HepG2 (cell line): ENCODE results near the gene PCDHGA12. TPM values are rescaled to one million over a fixed set of nuclear protein-coding genes. Genes with fewer than 3 reads are reported as not detected.
"Not testable (repeated sequence)": the region's sequence is repeated elsewhere in the genome, so short reads cannot be mapped to it uniquely, and the experiment has no call there.

Experiments
- ATAC-seq: fragments of 200-7000 bp; cut with Tn5 transposase; 3 replicates; pipeline ENCODE4 v1.9.1; 2020; ENCODE audit warnings: mild to moderate bottlenecking, moderate library complexity
- BruUV-seq: library from RNA; stranded (reverse); fragments of 400-500 nt; replicated peaks from 2 replicates; lab custom pipeline; 2021; lab: Mats Ljungman, UMichigan
- CTCF ChIA-PET: fragments of 300-600 bp; formaldehyde crosslinking; extraction: SDS; loops from one replicate; lab custom pipeline; 2021; ENCODE audit warnings: low total read pairs, inconsistent platforms, low intra/inter-chr PET ratio; lab: Yijun Ruan, JAX
- POLR2A ChIA-PET: fragments of 350-600 bp; sonication (Branson Sonifier 250); formaldehyde crosslinking; loops from one replicate; lab custom pipeline; 2020; ENCODE audit warnings: antibody characterized with exemption, inconsistent platforms; lab: Yijun Ruan, JAX
- DNase-seq: peaks from one replicate; pipeline ENCODE4 v3.0.0-alpha.2; 2015; ENCODE audit warnings: low spot score
- FAIRE-seq: peaks from 3 replicates; lab custom pipeline; 2011; peaks lifted over from hg19 to GRCh38; lab: Jason Lieb, UNC
- H2AFZ ChIP-seq: one replicate; pipeline ENCODE4 v1.6.1; 2011; ENCODE audit warnings: low read length, inconsistent platforms
- H3K27ac ChIP-seq: fragments of 300-600 bp; 3 replicates; pipeline ENCODE4 v1.8.0; 2011; ENCODE audit warnings: mixed run types, mild to moderate bottlenecking, mixed read lengths, low read length, inconsistent platforms; ENCODE audit not compliant: insufficient read depth; ENCODE audit errors: extremely low read length
- H3K27me3 ChIP-seq, 2 experiments: fragments of 200-600 bp in 1 of 2; 2 replicates in 1 of 2; 3 replicates in 1 of 2; pipeline versions ENCODE4 v1.6.0 to v1.8.0; 2011; ENCODE audit warnings: low read length in 2 of 2, mild to moderate bottlenecking in 2 of 2, moderate library complexity in 2 of 2, inconsistent platforms in 1 of 2; ENCODE audit not compliant: insufficient read depth in 2 of 2, control insufficient read depth in 1 of 2
- H3K36me3 ChIP-seq, 2 experiments: fragments of 200-600 bp in 1 of 2; replicated peaks in 1 of 2; 2 replicates in 1 of 2; 3 replicates in 1 of 2; pipeline versions ENCODE4 v1.5.1 to v1.8.0; 2011; ENCODE audit warnings: low read length in 2 of 2, inconsistent platforms in 1 of 2; ENCODE audit not compliant: insufficient read depth in 2 of 2, control insufficient read depth in 1 of 2
- H3K4me1 ChIP-seq: 2 replicates; pipeline ENCODE4 v1.5.1; 2012; ENCODE audit warnings: low read length, inconsistent platforms; ENCODE audit not compliant: insufficient read depth
- H3K4me2 ChIP-seq: 2 replicates; pipeline ENCODE4 v1.6.0; 2011; ENCODE audit warnings: low read depth, low read length, inconsistent platforms
- H3K4me3 ChIP-seq, 3 experiments: fragments of 200-600 bp in 1 of 3; sonication (generic), shearing (Covaris generic) in 1 of 3; replicated peaks in 1 of 3; 2 replicates each; pipeline ENCODE4 v1.5.1; 2011 to 2016; ENCODE audit warnings: low read length in 3 of 3, inconsistent platforms in 2 of 3, low read depth in 2 of 3, mild to moderate bottlenecking in 2 of 3, control low read depth in 1 of 3, mixed read lengths in 1 of 3; ENCODE audit not compliant: insufficient read depth in 1 of 3
- H3K79me2 ChIP-seq: one replicate; pipeline ENCODE4 v1.6.1; 2011; ENCODE audit warnings: low read length, inconsistent platforms; ENCODE audit not compliant: insufficient read depth
- H3K9ac ChIP-seq: 2 replicates; pipeline ENCODE4 v1.6.0; 2011; ENCODE audit warnings: mild to moderate bottlenecking, low read depth, low read length, inconsistent platforms; ENCODE audit not compliant: insufficient read depth
- H3K9me3 ChIP-seq: 2 replicates; pipeline ENCODE4 v1.5.1; 2012; ENCODE audit warnings: mild to moderate bottlenecking, low read length
- H4K20me1 ChIP-seq: 2 replicates; pipeline ENCODE4 v1.6.0; 2011; ENCODE audit warnings: inconsistent platforms, mild to moderate bottlenecking, low read length, moderate library complexity; ENCODE audit not compliant: insufficient read depth
- DPF2 ChIP-seq: sonication (generic); formaldehyde crosslinking; IDR thresholded peaks from 2 replicates; pipeline ENCODE4 v1.4.0; 2020; ENCODE audit warnings: mild to moderate bottlenecking, low read depth, missing genetic modification reagents, borderline replicate concordance
- FOSL1 ChIP-seq: sonication (generic); formaldehyde crosslinking; IDR thresholded peaks from 2 replicates; pipeline ENCODE4 v1.9.0; 2021; ENCODE audit warnings: missing genetic modification reagents, borderline replicate concordance
- FOXP1 ChIP-seq, 2 experiments: fragments of 450-650 bp in 1 of 2; IDR thresholded peaks; 2 replicates each; pipeline ENCODE4 v1.6.1; 2017 to 2018; ENCODE audit warnings: antibody characterized with exemption in 1 of 2
- HIVEP1 ChIP-seq: sonication (generic); formaldehyde crosslinking; IDR thresholded peaks from 2 replicates; pipeline ENCODE4 v1.4.0; 2020; ENCODE audit warnings: mild to moderate bottlenecking, missing genetic modification reagents
- KDM2A ChIP-seq: sonication (generic); formaldehyde crosslinking; IDR thresholded peaks from 2 replicates; pipeline ENCODE4 v1.4.0; 2020; ENCODE audit warnings: low read depth, missing genetic modification reagents, borderline replicate concordance
- RNF2 ChIP-seq: fragments of 450-650 bp; conservative IDR thresholded peaks from 2 replicates; pipeline ENCODE4 v1.6.1; 2016; ENCODE audit warnings: low read depth
- SOX5 ChIP-seq: IDR thresholded peaks from 2 replicates; pipeline ENCODE4 v1.6.1; 2016; ENCODE audit warnings: borderline replicate concordance
- ZEB1 ChIP-seq: IDR thresholded peaks from 2 replicates; pipeline ENCODE4 v1.6.1; 2012; ENCODE audit warnings: mild to moderate bottlenecking, low read depth, inconsistent platforms; ENCODE audit not compliant: insufficient replicate concordance
- ZFYVE20 ChIP-seq: sonication (generic); formaldehyde crosslinking; IDR thresholded peaks from 2 replicates; pipeline ENCODE4 v1.8.0; 2023; ENCODE audit warnings: low read depth, mild to moderate bottlenecking, moderate library complexity, missing genetic modification reagents, borderline replicate concordance
- ZNF234 ChIP-seq: sonication (generic); formaldehyde crosslinking; conservative IDR thresholded peaks from 2 replicates; pipeline ENCODE4 v1.5.1; 2020; ENCODE audit warnings: mild to moderate bottlenecking, missing genetic modification reagents
- ZNF34 ChIP-seq: sonication (generic); formaldehyde crosslinking; IDR thresholded peaks from 2 replicates; pipeline ENCODE4 v1.4.0; 2020; ENCODE audit warnings: mild to moderate bottlenecking, missing genetic modification reagents, borderline replicate concordance
- ZNF567 ChIP-seq: sonication (generic); formaldehyde crosslinking; IDR thresholded peaks from 2 replicates; pipeline ENCODE4 v1.8.1; 2023; ENCODE audit warnings: mild to moderate bottlenecking, missing genetic modification reagents, borderline replicate concordance
- ZNF839 ChIP-seq: sonication (generic); formaldehyde crosslinking; IDR thresholded peaks from 2 replicates; pipeline ENCODE4 v1.4.0; 2020; ENCODE audit warnings: missing genetic modification reagents, mild to moderate bottlenecking, borderline replicate concordance
- WGBS: methylation state at CpG from one replicate; pipeline ENCODE4 v1.1.6; 2017; ENCODE audit warnings: low lambda C conversion rate; 5-methylcytosine and 5-hydroxymethylcytosine counted together
- in situ Hi-C: cut with HindIII; loops from 2 replicates; pipeline ENCODE4 v1.10.0; 2017; ENCODE audit warnings: low pct_unique_long_range_greater_than_20kb; ENCODE audit not compliant: extremely low pct_ligation_motif_present
- intact Hi-C: fragments of 100-400 bp; cut with micrococcal nuclease; formaldehyde crosslinking; loops from one replicate; pipeline ENCODE4 v1.10.0; 2022; ENCODE audit not compliant: unreplicated experiment
- polyA plus RNA-seq, 8 experiments: library from polyadenylated mRNA; depleted of rRNA in 3 of 8; stranded (reverse) in 7 of 8; unstranded in 1 of 8; fragments of >200 nt; fragmentation: Illumina TruSeq in 4 of 8; extraction: Trizol in 4 of 8; gene quantifications; 2 replicates each; pipeline versions ENCODE4 v1.2.1 to v1.2.3, GENCODE V29; 2011 to 2016; ENCODE audit warnings: low read depth in 4 of 8, missing spikeins in 1 of 8, mixed read lengths in 1 of 8; ENCODE audit not compliant: insufficient read depth in 1 of 8
- total RNA-seq, 5 experiments: library from RNA; depleted of rRNA; stranded (reverse); fragments of >200 nt; fragmentation: Illumina TruSeq; extraction: Trizol; gene quantifications; 2 replicates each; pipeline ENCODE4 v1.2.3, GENCODE V29; 2016; ENCODE audit warnings: low read depth in 1 of 5
- TF ChIP-seq, protein P1 (sequence below): sonication (generic); formaldehyde crosslinking; conservative IDR thresholded peaks from 2 replicates; pipeline ENCODE4 v1.8.1; 2023; ENCODE audit warnings: missing genetic modification reagents
- TF ChIP-seq, protein P2 (sequence below): IDR thresholded peaks from 2 replicates; pipeline ENCODE4 v1.6.1; 2012; ENCODE audit warnings: inconsistent platforms

The PCDHGA12 gene
- total and polyA plus RNA-seq, 2 of the 13 experiments (the other 11 are each of a cell fraction or from before 2014, with no cell fraction given): 0.07 to 0.13 TPM

DNA sequence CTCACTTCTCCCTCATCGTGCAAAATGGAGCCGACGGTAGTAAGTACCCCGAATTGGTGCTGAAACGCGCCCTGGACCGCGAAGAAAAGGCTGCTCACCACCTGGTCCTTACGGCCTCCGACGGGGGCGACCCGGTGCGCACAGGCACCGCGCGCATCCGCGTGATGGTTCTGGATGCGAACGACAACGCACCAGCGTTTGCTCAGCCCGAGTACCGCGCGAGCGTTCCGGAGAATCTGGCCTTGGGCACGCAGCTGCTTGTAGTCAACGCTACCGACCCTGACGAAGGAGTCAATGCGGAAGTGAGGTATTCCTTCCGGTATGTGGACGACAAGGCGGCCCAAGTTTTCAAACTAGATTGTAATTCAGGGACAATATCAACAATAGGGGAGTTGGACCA is 979 bp downstream of the PCDHGA12 start:
- no TSS peak for BruUV-seq
- H3K4me2 ChIP-seq: no peak overlapping the region
- H3K4me1 ChIP-seq: no peaks in the 10 kb centered on the region
- FAIRE-seq (no peak), ATAC-seq (no peak), DNase-seq (no peak)
- WGBS: 91% methylated on average over 34 of the region's 37 CpGs
- TF ChIP-seq KDM2A: no peak
- no peak for TF ChIP-seq ZNF567 (CRISPR knock-in tag)
- no peak for TF ChIP-seq ZEB1
- no peak for TF ChIP-seq FOXP1 (IDR thresholded peaks at IDR 0.05)
- TF ChIP-seq FOXP1 (CRISPR knock-in tag; IDR thresholded peaks at IDR 0.05): no peak
- TF ChIP-seq FOSL1 (CRISPR knock-in tag): no peak
- TF ChIP-seq RNF2: no peak
- no peak for TF ChIP-seq SOX5 (CRISPR knock-in tag)
- no peak for TF ChIP-seq ZNF234 (CRISPR knock-in tag)
- TF ChIP-seq, protein P1, sequence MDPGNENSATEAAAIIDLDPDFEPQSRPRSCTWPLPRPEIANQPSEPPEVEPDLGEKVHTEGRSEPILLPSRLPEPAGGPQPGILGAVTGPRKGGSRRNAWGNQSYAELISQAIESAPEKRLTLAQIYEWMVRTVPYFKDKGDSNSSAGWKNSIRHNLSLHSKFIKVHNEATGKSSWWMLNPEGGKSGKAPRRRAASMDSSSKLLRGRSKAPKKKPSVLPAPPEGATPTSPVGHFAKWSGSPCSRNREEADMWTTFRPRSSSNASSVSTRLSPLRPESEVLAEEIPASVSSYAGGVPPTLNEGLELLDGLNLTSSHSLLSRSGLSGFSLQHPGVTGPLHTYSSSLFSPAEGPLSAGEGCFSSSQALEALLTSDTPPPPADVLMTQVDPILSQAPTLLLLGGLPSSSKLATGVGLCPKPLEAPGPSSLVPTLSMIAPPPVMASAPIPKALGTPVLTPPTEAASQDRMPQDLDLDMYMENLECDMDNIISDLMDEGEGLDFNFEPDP: no peak
- TF ChIP-seq ZNF34 (CRISPR knock-in tag): no peak
- TF ChIP-seq, protein P2, sequence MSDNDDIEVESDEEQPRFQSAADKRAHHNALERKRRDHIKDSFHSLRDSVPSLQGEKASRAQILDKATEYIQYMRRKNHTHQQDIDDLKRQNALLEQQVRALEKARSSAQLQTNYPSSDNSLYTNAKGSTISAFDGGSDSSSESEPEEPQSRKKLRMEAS: no peak
- no peak for TF ChIP-seq HIVEP1 (CRISPR knock-in tag)
- no peak for TF ChIP-seq ZNF839 (CRISPR knock-in tag)
- TF ChIP-seq ZFYVE20 (CRISPR knock-in tag): no peak
- no peak for TF ChIP-seq DPF2 (CRISPR knock-in tag)
- no peak overlapping the region for H3K4me3 ChIP-seq
- no peak overlapping the region for H3K27ac ChIP-seq
- H4K20me1 ChIP-seq: no peaks in the 10 kb centered on the region
- ChIA-PET POLR2A (no interaction called here), CTCF (no interaction called here)
- intact Hi-C loops (no loop called here), in situ Hi-C loops (no loop called here)
- peaks cover 19% of the 10 kb centered on the region; the same call in 1 of the 2 replicates for H3K9me3 ChIP-seq
- no peak overlapping the region for H3K9ac ChIP-seq
- no peaks in the 10 kb centered on the region for H3K79me2 ChIP-seq
- no peaks in the 10 kb centered on the region for H3K36me3 ChIP-seq
- H2AFZ ChIP-seq: no peak overlapping the region
- H3K27me3 ChIP-seq: no peaks in the 10 kb centered on the region

DNA sequence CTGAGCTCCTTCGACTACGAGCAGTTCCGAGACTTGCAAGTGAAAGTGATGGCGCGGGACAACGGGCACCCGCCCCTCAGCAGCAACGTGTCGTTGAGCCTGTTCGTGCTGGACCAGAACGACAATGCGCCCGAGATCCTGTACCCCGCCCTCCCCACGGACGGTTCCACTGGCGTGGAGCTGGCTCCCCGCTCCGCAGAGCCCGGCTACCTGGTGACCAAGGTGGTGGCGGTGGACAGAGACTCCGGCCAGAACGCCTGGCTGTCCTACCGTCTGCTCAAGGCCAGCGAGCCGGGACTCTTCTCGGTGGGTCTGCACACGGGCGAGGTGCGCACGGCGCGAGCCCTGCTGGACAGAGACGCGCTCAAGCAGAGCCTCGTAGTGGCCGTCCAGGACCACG is 2.0 kb downstream of the PCDHGA12 start:
- BruUV-seq, FAIRE-seq: not testable (repeated sequence)
- 86% methylated on average over 8 of the region's 38 CpGs for WGBS

More for the DNA sequence above, 2.0 kb downstream of the PCDHGA12 start:
- H3K4me1 ChIP-seq, CTCF ChIA-PET, POLR2A ChIA-PET, H3K27ac ChIP-seq, H3K36me3 ChIP-seq, H3K9ac ChIP-seq, H3K27me3 ChIP-seq, intact Hi-C loops, DNase-seq, H3K4me2 ChIP-seq, H4K20me1 ChIP-seq, H2AFZ ChIP-seq, ATAC-seq, H3K4me3 ChIP-seq, H3K79me2 ChIP-seq, in situ Hi-C loops: not testable (repeated sequence)
- peaks cover 19% of the 10 kb centered on the region; the same call in 1 of the 2 replicates for H3K9me3 ChIP-seq
